HG03095 (cell line): Measurements from ENCODE around the gene PGGHG.
A peak's percentile ranks its signal among the peaks of the same experiment; 100 is the strongest.
"Not testable (repeated sequence)": the region's sequence is repeated elsewhere in the genome, so short reads cannot be mapped to it uniquely, and the experiment has no call there.

Experiments used
- ATAC-seq: cut with Tn5 transposase; IDR thresholded peaks from one replicate; pipeline ENCODE4 v1.9.1; 2021; ENCODE audit warnings: moderate library complexity; ENCODE audit not compliant: unreplicated experiment

PGGHG gene

GRCh38 chr11:326842-327580, 38.1 kb downstream of the PGGHG start:
- peak; percentile 57 for ATAC-seq

GRCh38 chr11:327581-327923, 38.6 kb downstream of the PGGHG start:
- no peak for ATAC-seq

- ATAC-seq: no peak
Measured at GRCh38 chr11:328012-328411, 39.1 kb downstream of the PGGHG start.

GRCh38 chr11:328516-329100, 39.7 kb downstream of the PGGHG start:
- not testable (repeated sequence) for ATAC-seq

GRCh38 chr11:329886-330253, 40.9 kb downstream of the PGGHG start:
- ATAC-seq: no peak

- ATAC-seq: no peak
Measured at GRCh38 chr11:330307-330693, 41.4 kb downstream of the PGGHG start.

GRCh38 chr11:330694-331357, 41.9 kb downstream of the PGGHG start:
- no peak for ATAC-seq

- no peak for ATAC-seq
Measured at GRCh38 chr11:331358-332060, 42.6 kb downstream of the PGGHG start.

GRCh38 chr11:332651-333480, 43.9 kb downstream of the PGGHG start:
- ATAC-seq: no peak

GRCh38 chr11:333616-334263, 44.8 kb downstream of the PGGHG start:
- ATAC-seq: not testable (repeated sequence)

- ATAC-seq: no peak
Measured at GRCh38 chr11:334264-334994, 45.5 kb downstream of the PGGHG start.

- no peak for ATAC-seq
Measured at GRCh38 chr11:335779-336658, 47.1 kb downstream of the PGGHG start.

GRCh38 chr11:336659-337198, 47.8 kb downstream of the PGGHG start:
- ATAC-seq: no peak

- no peak for ATAC-seq
Measured at GRCh38 chr11:337711-338110, 48.8 kb downstream of the PGGHG start.

GRCh38 chr11:339963-340362, 51.0 kb downstream of the PGGHG start:
- no peak for ATAC-seq

- ATAC-seq: no peak
Measured at GRCh38 chr11:340539-341512, 51.9 kb downstream of the PGGHG start.

GRCh38 chr11:342328-342727, 53.4 kb downstream of the PGGHG start:
- ATAC-seq: no peak
